ENCODE measurements around the gene ADD3. TPM values are rescaled to one million over a fixed set of nuclear protein-coding genes. Genes with fewer than 3 reads are reported as not detected.
A peak's percentile ranks its signal among the peaks of the same experiment; 100 is the strongest.

ADD3 gene
- total RNA-seq, 1 experiment from 2014 or later = 86.7 TPM

GRCh38 chr10:110003524-110003885, 4.3 kb upstream of the ADD3 start:
- H3K27me3 Mint-ChIP-seq (ENCODE audit: low read depth) = no peaks in the 10 kb centered on the region
- H3K9me3 Mint-ChIP-seq = no peaks in the 10 kb centered on the region
- TF ChIP-seq TEAD1 (CRISPR knock-in tag; IDR thresholded peaks at IDR 0.05) = no peak
- TF ChIP-seq ZNF423 (CRISPR knock-in tag; IDR thresholded peaks at IDR 0.05) = no peak
- TF ChIP-seq TP53 (CRISPR knock-in tag; IDR thresholded peaks at IDR 0.05) = no peak
- TF ChIP-seq ZNF232 (CRISPR knock-in tag; IDR thresholded peaks at IDR 0.05) = no peak
- TF ChIP-seq MAX (CRISPR knock-in tag; IDR thresholded peaks at IDR 0.05) = no peak
- TF ChIP-seq ZMAT4 (CRISPR knock-in tag; IDR thresholded peaks at IDR 0.05) = no peak
- TF ChIP-seq CREB1 (CRISPR knock-in tag; IDR thresholded peaks at IDR 0.05) = no peak
- TF ChIP-seq ATF6 (CRISPR knock-in tag; IDR thresholded peaks at IDR 0.05) = no peak
- no peak for TF ChIP-seq RELA (CRISPR knock-in tag; IDR thresholded peaks at IDR 0.05; ENCODE audit: borderline replicate concordance)
- no peak for TF ChIP-seq ZNF532 (CRISPR knock-in tag; IDR thresholded peaks at IDR 0.05; ENCODE audit: borderline replicate concordance)
- TF ChIP-seq USF2 (CRISPR knock-in tag; IDR thresholded peaks at IDR 0.05) = no peak
- no peak for TF ChIP-seq NFYB (CRISPR knock-in tag; conservative IDR thresholded peaks at IDR 0.05; ENCODE audit: low read depth)
- no peak for TF ChIP-seq RORB (CRISPR knock-in tag; IDR thresholded peaks at IDR 0.05)
- no peak for TF ChIP-seq HMGA2 (CRISPR knock-in tag; IDR thresholded peaks at IDR 0.05)
- no peak for TF ChIP-seq FOXP1 (CRISPR knock-in tag; IDR thresholded peaks at IDR 0.05; ENCODE audit: borderline replicate concordance)
- TF ChIP-seq OVOL2 (CRISPR knock-in tag; IDR thresholded peaks at IDR 0.05; ENCODE audit: borderline replicate concordance) = no peak
- TF ChIP-seq TCF7 (CRISPR knock-in tag; IDR thresholded peaks at IDR 0.05; ENCODE audit: low read depth) = no peak
- TF ChIP-seq ARID4B (CRISPR knock-in tag; IDR thresholded peaks at IDR 0.05; ENCODE audit: borderline replicate concordance) = no peak
- peaks cover 45% of the 10 kb centered on the region for H3K4me1 Mint-ChIP-seq
- H3K27ac Mint-ChIP-seq = peak overlapping the region; percentile 96
- ChIA-PET POLR2A (no interaction called here), CTCF (interaction anchor here (1.0 to 1.5 kb wide), 2 partner anchors 12 to 119 kb away, joined by 3 to 5 read pairs; no protein-coding TSS in a partner anchor)
- ATAC-seq (no peak), DNase-seq (ENCODE audit: low spot score) (no peak)
- H3K36me3 Mint-ChIP-seq = no peaks in the 10 kb centered on the region
- peak overlapping the region; percentile 5 for H3K4me3 Mint-ChIP-seq

Data from WTC11 (cell line).